ENCODE measurements around the gene TWF2.

TWF2 gene

GRCh38 chr3:52213005-52213404 is 26.0 kb downstream of the TWF2 start:
- DNase-seq (ENCODE audit: extremely low read depth, insufficient read length): no peak
- TF ChIP-seq CTCF (IDR thresholded peaks at IDR 0.05; ENCODE audit: insufficient read depth, low read length, poor library complexity, severe bottlenecking): no peak
- no peaks in the 10 kb centered on the region for H3K27me3 ChIP-seq (replicated peaks; ENCODE audit: control insufficient read depth, insufficient read depth, low read length)
- H3K36me3 ChIP-seq (ENCODE audit: control insufficient read depth, insufficient read depth, low read length): peaks cover 39% of the 10 kb centered on the region
- no peak overlapping the region for H3K4me3 ChIP-seq (replicated peaks; ENCODE audit: low read depth, low read length)

GRCh38 chr3:52211268-52211891 is 27.6 kb downstream of the TWF2 start:
- H3K27me3 ChIP-seq (replicated peaks; ENCODE audit: control insufficient read depth, insufficient read depth, low read length): no peaks in the 10 kb centered on the region
- no peak overlapping the region for H3K4me3 ChIP-seq (replicated peaks; ENCODE audit: low read depth, low read length)
- no peak for DNase-seq (ENCODE audit: extremely low read depth, insufficient read length)
- peaks cover 40% of the 10 kb centered on the region for H3K36me3 ChIP-seq (ENCODE audit: control insufficient read depth, insufficient read depth, low read length)
- no peak for TF ChIP-seq CTCF (IDR thresholded peaks at IDR 0.05; ENCODE audit: insufficient read depth, low read length, poor library complexity, severe bottlenecking)

- no peak for DNase-seq (ENCODE audit: extremely low read depth, insufficient read length)
- no peaks in the 10 kb centered on the region for H3K27me3 ChIP-seq (replicated peaks; ENCODE audit: control insufficient read depth, insufficient read depth, low read length)
- H3K4me3 ChIP-seq (replicated peaks; ENCODE audit: low read depth, low read length): no peak overlapping the region
- peaks cover 44% of the 10 kb centered on the region for H3K36me3 ChIP-seq (ENCODE audit: control insufficient read depth, insufficient read depth, low read length)
- no peak for TF ChIP-seq CTCF (IDR thresholded peaks at IDR 0.05; ENCODE audit: insufficient read depth, low read length, poor library complexity, severe bottlenecking)
Measured at GRCh38 chr3:52210550-52211046, 28.4 kb downstream of the TWF2 start.

- no peak overlapping the region for H3K4me3 ChIP-seq (replicated peaks; ENCODE audit: low read depth, low read length)
- no peak for DNase-seq (ENCODE audit: extremely low read depth, insufficient read length)
- H3K36me3 ChIP-seq (ENCODE audit: control insufficient read depth, insufficient read depth, low read length): peaks cover 39% of the 10 kb centered on the region
- TF ChIP-seq CTCF (IDR thresholded peaks at IDR 0.05; ENCODE audit: insufficient read depth, low read length, poor library complexity, severe bottlenecking): no peak
- no peaks in the 10 kb centered on the region for H3K27me3 ChIP-seq (replicated peaks; ENCODE audit: control insufficient read depth, insufficient read depth, low read length)
Measured at GRCh38 chr3:52210037-52210436, 28.9 kb downstream of the TWF2 start.

- no peak overlapping the region for H3K4me3 ChIP-seq (replicated peaks; ENCODE audit: low read depth, low read length)
- H3K27me3 ChIP-seq (replicated peaks; ENCODE audit: control insufficient read depth, insufficient read depth, low read length): no peaks in the 10 kb centered on the region
- TF ChIP-seq CTCF (IDR thresholded peaks at IDR 0.05; ENCODE audit: insufficient read depth, low read length, poor library complexity, severe bottlenecking): no peak
- no peak for DNase-seq (ENCODE audit: extremely low read depth, insufficient read length)
- H3K36me3 ChIP-seq (ENCODE audit: control insufficient read depth, insufficient read depth, low read length): peaks cover 42% of the 10 kb centered on the region
Measured at GRCh38 chr3:52208556-52208955, 30.4 kb downstream of the TWF2 start.
